GM12878 (cell line): Measurements from ENCODE around the gene VSTM5. TPM values are rescaled to one million over a fixed set of nuclear protein-coding genes. Genes with fewer than 3 reads are reported as not detected.

Source experiments
- ATAC-seq: fragments of 200-7000 bp; cut with Tn5 transposase; 3 replicates; pipeline ENCODE4 v1.9.1; 2020; ENCODE audit warnings: mild to moderate bottlenecking, moderate library complexity
- BruUV-seq: library from RNA; stranded (reverse); fragments of 400-500 nt; replicated peaks from 2 replicates; lab custom pipeline; 2021; lab: Mats Ljungman, UMichigan
- CTCF ChIA-PET: fragments of 300-600 bp; sonication (Branson Sonifier 250); formaldehyde crosslinking; extraction: SDS; loops from one replicate; lab custom pipeline; 2021; ENCODE audit warnings: inconsistent platforms; lab: Yijun Ruan, JAX
- POLR2A ChIA-PET: fragments of 350-600 bp; formaldehyde crosslinking; extraction: SDS; loops from one replicate; lab custom pipeline; 2021; ENCODE audit warnings: inconsistent platforms; lab: Charles Lee
- RAD21 ChIA-PET: fragments of 300-600 bp; sonication (Branson Sonifier 250); formaldehyde crosslinking; loops from one replicate; lab custom pipeline; 2023; ENCODE audit warnings: antibody characterized with exemption; ENCODE audit not compliant: unreplicated experiment; lab: Charles Lee
- SMC1A ChIA-PET: fragments of 300-600 bp; sonication (Branson Sonifier 250); formaldehyde crosslinking; loops from one replicate; lab custom pipeline; 2023; ENCODE audit not compliant: unreplicated experiment, uncharacterized antibody; lab: Charles Lee
- DNase-seq: peaks from one replicate; pipeline ENCODE4 v3.0.0-alpha.2; 2011; ENCODE audit warnings: low read depth, low spot score
- FAIRE-seq: peaks from 3 replicates; lab custom pipeline; 2011; peaks lifted over from hg19 to GRCh38; lab: Jason Lieb, UNC
- H2AFZ ChIP-seq: 2 replicates; pipeline ENCODE4 v1.6.0; 2011; ENCODE audit warnings: low read depth, low read length, control low read depth; ENCODE audit not compliant: control insufficient read depth
- H3K27ac ChIP-seq: 2 replicates; pipeline ENCODE4 v1.5.1; 2011; ENCODE audit warnings: control low read depth; ENCODE audit not compliant: control insufficient read depth, insufficient read depth
- H3K27me3 ChIP-seq, 2 experiments: replicated peaks in 1 of 2; 2 replicates each; pipeline versions ENCODE4 v1.6.0 to v1.6.1; 2011; ENCODE audit warnings: low read length in 1 of 2; ENCODE audit not compliant: control insufficient read depth in 2 of 2, insufficient read depth in 2 of 2
- H3K36me3 ChIP-seq, 2 experiments: 2 replicates each; pipeline ENCODE4 v1.5.1; 2011; ENCODE audit warnings: low read length in 1 of 2; ENCODE audit not compliant: control insufficient read depth in 2 of 2, insufficient read depth in 2 of 2
- H3K4me1 ChIP-seq: 2 replicates; pipeline ENCODE4 v1.6.1; 2011; ENCODE audit warnings: mild to moderate bottlenecking, low read length, moderate library complexity, mixed read lengths; ENCODE audit not compliant: control insufficient read depth, insufficient read depth
- H3K4me2 ChIP-seq: 2 replicates; pipeline ENCODE4 v1.6.0; 2011; ENCODE audit warnings: control low read depth; ENCODE audit not compliant: control insufficient read depth, insufficient read depth
- H3K4me3 ChIP-seq: fragments of 200-600 bp; sonication (generic); 2 replicates; pipeline ENCODE4 v1.5.1; 2016
- H3K79me2 ChIP-seq: 2 replicates; pipeline ENCODE4 v1.6.0; 2011; ENCODE audit warnings: low read length; ENCODE audit not compliant: control insufficient read depth, insufficient read depth
- H3K9ac ChIP-seq: 2 replicates; pipeline ENCODE4 v1.8.0; 2011; ENCODE audit warnings: low read length, control low read depth, mixed read lengths; ENCODE audit not compliant: control insufficient read depth, insufficient read depth
- H3K9me3 ChIP-seq: replicated peaks from 3 replicates; pipeline ENCODE4 v1.5.1; 2011; ENCODE audit warnings: mild to moderate bottlenecking, low read length; ENCODE audit not compliant: control insufficient read depth, insufficient read depth
- H4K20me1 ChIP-seq: 2 replicates; pipeline ENCODE4 v1.6.0; 2011; ENCODE audit not compliant: control insufficient read depth, insufficient read depth
- CBFB ChIP-seq: IDR thresholded peaks from 2 replicates; pipeline ENCODE4 v1.6.1; 2016; ENCODE audit warnings: antibody characterized with exemption, low read depth
- E2F8 ChIP-seq: fragments of 450-650 bp; IDR thresholded peaks from 2 replicates; pipeline ENCODE4 v1.6.1; 2018; ENCODE audit warnings: mild to moderate bottlenecking, low read depth, moderate library complexity; ENCODE audit not compliant: partially characterized antibody
- EP300 ChIP-seq, 2 experiments: fragments of 150-350 bp in 1 of 2; IDR thresholded peaks; 2 replicates each; pipeline ENCODE4 v1.6.1; 2011 to 2012; ENCODE audit warnings: low read depth in 2 of 2, low read length in 2 of 2, borderline replicate concordance in 1 of 2, improper control_type of control experiment in 1 of 2, inconsistent platforms in 1 of 2; ENCODE audit not compliant: control insufficient read depth in 1 of 2
- FOXK2 ChIP-seq: fragments of 450-650 bp; IDR thresholded peaks from 2 replicates; pipeline ENCODE4 v1.6.1; 2017; ENCODE audit warnings: mild to moderate bottlenecking, moderate library complexity
- IRF4 ChIP-seq: IDR thresholded peaks from 2 replicates; pipeline ENCODE4 v1.6.1; 2011; ENCODE audit warnings: low read depth, low read length
- MXI1 ChIP-seq: fragments of 150-350 bp; IDR thresholded peaks from 2 replicates; pipeline ENCODE4 v1.6.1; 2011; ENCODE audit warnings: low read depth, mild to moderate bottlenecking, inconsistent platforms, low read length, improper control_type of control experiment
- MYC ChIP-seq: IDR thresholded peaks from 2 replicates; pipeline ENCODE4 v1.6.1; 2011; ENCODE audit warnings: mild to moderate bottlenecking, low read length, moderate library complexity, inconsistent platforms; ENCODE audit not compliant: insufficient read depth, insufficient replicate concordance, insufficient read length, severe bottlenecking
- RCOR1 ChIP-seq: conservative IDR thresholded peaks from 2 replicates; pipeline ENCODE4 v1.6.1; 2012; ENCODE audit warnings: low read depth, low read length, improper control_type of control experiment
- TBL1XR1 ChIP-seq: IDR thresholded peaks from 2 replicates; pipeline ENCODE4 v1.6.1; 2012; ENCODE audit warnings: low read depth, low read length, improper control_type of control experiment
- YBX1 ChIP-seq: fragments of 450-650 bp; IDR thresholded peaks from 2 replicates; pipeline ENCODE4 v1.6.1; 2016; ENCODE audit warnings: antibody characterized with exemption
- ZBTB33 ChIP-seq: fragments of 450-650 bp; IDR thresholded peaks from 2 replicates; pipeline ENCODE4 v1.6.1; 2017; ENCODE audit warnings: mild to moderate bottlenecking
- ZNF592 ChIP-seq: fragments of 450-650 bp; IDR thresholded peaks from 2 replicates; pipeline ENCODE4 v1.6.1; 2017; ENCODE audit warnings: mild to moderate bottlenecking, moderate library complexity
- ZZZ3 ChIP-seq: IDR thresholded peaks from 2 replicates; pipeline ENCODE4 v1.6.1; 2011; ENCODE audit warnings: low read depth; ENCODE audit not compliant: control insufficient read depth, insufficient read length
- WGBS: methylation state at CpG from one replicate; pipeline ENCODE4 v1.1.6; 2016; ENCODE audit warnings: low lambda C conversion rate; ENCODE audit not compliant: insufficient replicate concordance, insufficient coverage; ENCODE audit errors: missing lambda C conversion rate; 5-methylcytosine and 5-hydroxymethylcytosine counted together
- in situ Hi-C: fragments of 300-500 bp; cut with MboI; formaldehyde crosslinking; loops from 9 replicates; pipeline ENCODE4 v1.14.3; 2018; ENCODE audit warnings: mixed read lengths
- intact Hi-C: fragments of 100-400 bp; cut with micrococcal nuclease; formaldehyde crosslinking; loops from one replicate; pipeline ENCODE4 v1.14.2; 2022; ENCODE audit not compliant: unreplicated experiment
- polyA plus RNA-seq, 11 experiments: library from polyadenylated mRNA; depleted of rRNA in 4 of 11; unstranded in 6 of 11; stranded (reverse) in 5 of 11; fragments of >200 nt; fragmentation: Nextera tagmentation in 4 of 11; fragmentation: Illumina TruSeq in 1 of 11; extraction: Ambion mirVana in 4 of 11; extraction: Trizol in 1 of 11; gene quantifications; 1 replicate in 1 of 11; 2 replicates in 10 of 11; pipeline versions ENCODE4 v1.2.1 to v1.2.3, GENCODE V29; 2011 to 2016; ENCODE audit warnings: inconsistent platforms in 2 of 11, missing spikeins in 2 of 11, low read depth in 1 of 11
- total RNA-seq, 4 experiments: library from RNA; depleted of rRNA in 3 of 4; stranded (reverse); fragments of >200 nt in 3 of 4; fragmentation: Illumina TruSeq in 1 of 4; extraction: Trizol in 1 of 4; gene quantifications; 2 replicates each; pipeline versions ENCODE4 v1.2.1 to v1.2.3, GENCODE V29; 2013 to 2021

VSTM5 gene
- total and polyA plus RNA-seq, 10 of the 15 experiments (the other 5 are each of a cell fraction or from before 2014, with no cell fraction given), result not detected

GRCh38 chr11:93796441-93797231 is 53.8 kb downstream of the VSTM5 start (continued):
- no peak for TF ChIP-seq IRF4

GRCh38 chr11:93791493-93791892 is 58.9 kb downstream of the VSTM5 start:
- H2AFZ ChIP-seq, result no peak overlapping the region
- no peak overlapping the region for H3K27ac ChIP-seq
- ATAC-seq (no peak), FAIRE-seq (no peak), DNase-seq (no peak)
- H3K4me2 ChIP-seq, result no peak overlapping the region
- 92% methylated on average over 5 of the region's 5 CpGs for WGBS
- POLR2A ChIA-PET, result no interaction called here
- peaks cover 30% of the 10 kb centered on the region for H3K79me2 ChIP-seq
- no peak overlapping the region for H3K4me3 ChIP-seq
- no peaks in the 10 kb centered on the region for H3K4me1 ChIP-seq
- H3K27me3 ChIP-seq, result no peaks in the 10 kb centered on the region
- in situ Hi-C loops (no loop called here), intact Hi-C loops (loop anchor here (10.0 kb wide), 1 partner anchor 557 kb away; no protein-coding TSS in a partner anchor)
- no peak overlapping the region for H3K9ac ChIP-seq
- SMC1A ChIA-PET, result no interaction called here
- H3K36me3 ChIP-seq, result peaks cover 3 to 42% of the 10 kb centered on the region in 2 experiments
- RAD21 ChIA-PET, result no interaction called here
- CTCF ChIA-PET, result interaction anchor here (1.1 kb wide), 1 partner anchor 123 kb away, joined by 3 read pairs; no protein-coding TSS in a partner anchor
- no peaks in the 10 kb centered on the region for H4K20me1 ChIP-seq
- no peaks in the 10 kb centered on the region for H3K9me3 ChIP-seq
- no TSS peak for BruUV-seq
- TF ChIP-seq RCOR1, result no peak
- TF ChIP-seq EP300 (IDR thresholded peaks at IDR 0.05; ENCODE audit: borderline replicate concordance in 1 of 2, control insufficient read depth in 1 of 2, low read depth in 2 of 2, low read length in 2 of 2), result no peak
- TF ChIP-seq TBL1XR1, result no peak
- no peak for TF ChIP-seq ZNF592
- no peak for TF ChIP-seq ZZZ3
- no peak for TF ChIP-seq FOXK2
- no peak for TF ChIP-seq ZBTB33
- no peak for TF ChIP-seq CBFB
- no peak for TF ChIP-seq MYC
- no peak for TF ChIP-seq MXI1
- no peak for TF ChIP-seq YBX1
- TF ChIP-seq E2F8, result no peak
